ENCODE data around the gene NT5DC3.

DNA sequence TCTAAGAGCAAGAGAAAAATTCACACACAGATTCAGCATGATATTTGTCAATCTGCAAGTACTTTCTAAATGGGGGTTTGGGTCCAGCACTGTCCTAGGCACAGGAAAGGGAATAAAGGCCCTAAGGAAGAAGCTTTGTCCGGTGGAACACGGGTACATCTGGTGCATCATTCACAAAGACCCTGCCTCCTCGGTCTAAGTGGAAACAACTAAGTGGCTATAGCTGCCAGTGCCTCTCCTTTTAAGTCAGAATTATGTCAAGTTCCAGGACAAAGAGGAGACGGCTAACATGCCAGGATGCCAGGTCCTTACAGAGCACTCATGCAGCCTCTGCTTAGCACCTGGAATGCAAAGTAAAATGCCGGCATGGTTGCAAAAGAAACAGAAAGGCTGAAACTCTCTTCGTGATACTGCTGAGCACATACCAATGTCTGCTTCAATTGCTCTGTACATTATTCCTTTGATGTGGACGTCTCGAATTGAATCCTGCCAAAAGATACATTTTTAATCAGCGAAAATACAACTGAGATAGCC lies 47.5 kb downstream of the NT5DC3 start:
- TF ChIP-seq POLR2A (IDR thresholded peaks at IDR 0.05), result no peak
- TF ChIP-seq, protein P1, sequence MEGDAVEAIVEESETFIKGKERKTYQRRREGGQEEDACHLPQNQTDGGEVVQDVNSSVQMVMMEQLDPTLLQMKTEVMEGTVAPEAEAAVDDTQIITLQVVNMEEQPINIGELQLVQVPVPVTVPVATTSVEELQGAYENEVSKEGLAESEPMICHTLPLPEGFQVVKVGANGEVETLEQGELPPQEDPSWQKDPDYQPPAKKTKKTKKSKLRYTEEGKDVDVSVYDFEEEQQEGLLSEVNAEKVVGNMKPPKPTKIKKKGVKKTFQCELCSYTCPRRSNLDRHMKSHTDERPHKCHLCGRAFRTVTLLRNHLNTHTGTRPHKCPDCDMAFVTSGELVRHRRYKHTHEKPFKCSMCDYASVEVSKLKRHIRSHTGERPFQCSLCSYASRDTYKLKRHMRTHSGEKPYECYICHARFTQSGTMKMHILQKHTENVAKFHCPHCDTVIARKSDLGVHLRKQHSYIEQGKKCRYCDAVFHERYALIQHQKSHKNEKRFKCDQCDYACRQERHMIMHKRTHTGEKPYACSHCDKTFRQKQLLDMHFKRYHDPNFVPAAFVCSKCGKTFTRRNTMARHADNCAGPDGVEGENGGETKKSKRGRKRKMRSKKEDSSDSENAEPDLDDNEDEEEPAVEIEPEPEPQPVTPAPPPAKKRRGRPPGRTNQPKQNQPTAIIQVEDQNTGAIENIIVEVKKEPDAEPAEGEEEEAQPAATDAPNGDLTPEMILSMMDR (IDR thresholded peaks at IDR 0.05), result no peak

Data from tibial nerve (tissue), 3 donors.